Measurements from ENCODE around the gene DPP6. TPM values are rescaled to one million over a fixed set of nuclear protein-coding genes. Genes with fewer than 3 reads are reported as not detected.

DPP6 gene
- polyA plus RNA-seq, 2 of the 4 experiments (the other 2 are of a cell fraction): not detected

- no peak overlapping the region for H3K4me2 ChIP-seq
- ChIA-PET CTCF (interaction anchor here (1.1 to 5.3 kb wide), 7 partner anchors 8 to 852 kb away, joined by 5 to 49 read pairs (median 23); no protein-coding TSS in a partner anchor), POLR2A (interaction anchor here (0.5 kb wide), 1 partner anchor 9 kb away, joined by 6 read pairs; no protein-coding TSS in a partner anchor)
- ATAC-seq: no peak
- DNase-seq (ENCODE audit: low read depth in 1 of 2, low spot score in 1 of 2): no peak
- H3K4me1 ChIP-seq: no peaks in the 10 kb centered on the region
- FAIRE-seq: no peak
- 100% methylated on average over 1 of the region's 4 CpGs for WGBS (ENCODE audit: missing lambda C conversion rate)
- TF ChIP-seq EHMT2 (IDR thresholded peaks at IDR 0.05; ENCODE audit: low read depth): no peak
- TF ChIP-seq RAD21 (conservative IDR thresholded peaks at IDR 0.05 in 1 of 2, IDR thresholded peaks at IDR 0.05 in 1 of 2): no peak
- TF ChIP-seq CEBPB (IDR thresholded peaks at IDR 0.05): no peak
- no peak for TF ChIP-seq FOXS1 (CRISPR knock-in tag; IDR thresholded peaks at IDR 0.05)
- TF ChIP-seq GATA3 (IDR thresholded peaks at IDR 0.05; ENCODE audit: borderline replicate concordance): no peak
- TF ChIP-seq PBX3 (IDR thresholded peaks at IDR 0.05): no peak
- no peak for TF ChIP-seq E2F6 (IDR thresholded peaks at IDR 0.05; ENCODE audit: borderline replicate concordance, low read depth)
- TF ChIP-seq ZNF302 (CRISPR knock-in tag; IDR thresholded peaks at IDR 0.05): no peak
- TF ChIP-seq MAZ (IDR thresholded peaks at IDR 0.05; ENCODE audit: borderline replicate concordance, low read depth, low read length): no peak
- no peak for TF ChIP-seq TFCP2L1 (CRISPR knock-in tag; IDR thresholded peaks at IDR 0.05)
- TF ChIP-seq MAFK (IDR thresholded peaks at IDR 0.05; ENCODE audit: partially characterized antibody): no peak
- no peak for TF ChIP-seq EHF (CRISPR knock-in tag; IDR thresholded peaks at IDR 0.05)
- no peak for TF ChIP-seq CBX8 (IDR thresholded peaks at IDR 0.05)
- no peak for TF ChIP-seq HMGXB4 (CRISPR knock-in tag; IDR thresholded peaks at IDR 0.05; ENCODE audit: borderline replicate concordance)
- no peak for TF ChIP-seq POLR2AphosphoS2 (conservative IDR thresholded peaks at IDR 0.05; ENCODE audit: low read length)
- no peak for TF ChIP-seq RARB (CRISPR knock-in tag; IDR thresholded peaks at IDR 0.05)
- peaks cover 9% of the 10 kb centered on the region; the same call in 2 of the 3 replicates for H3K9me3 ChIP-seq
- no peak overlapping the region for H3K27ac ChIP-seq
- no peak overlapping the region for H3K4me3 ChIP-seq
These were observed 863.4 kb downstream of the DPP6 start for GRCh38 chr7:154915600-154915999.

GRCh38 chr7:154916381-154916780, 864.2 kb downstream of the DPP6 start:
- CTCF ChIA-PET: interaction anchor here (0.9 to 4.8 kb wide), 4 partner anchors 11 to 217 kb away, joined by 3 to 49 read pairs (median 22); no protein-coding TSS in a partner anchor
- no peak for FAIRE-seq

More at GRCh38 chr7:154916381-154916780, 864.2 kb downstream of the DPP6 start:
- ATAC-seq (no peak), DNase-seq (ENCODE audit: low read depth in 1 of 2, low spot score in 1 of 2) (no peak)
- Histone ChIP-seq H3K4me1 (no peaks in the 10 kb centered on the region), H3K4me2 (no peak overlapping the region), H3K4me3 (no peak overlapping the region), H3K9me3 (peaks cover 3% of the 10 kb centered on the region; the same call in 1 of the 3 replicates), H3K27ac (no peak overlapping the region)
- 53% methylated on average over 12 of the region's 14 CpGs for WGBS (ENCODE audit: missing lambda C conversion rate)
- POLR2A ChIA-PET: no interaction called here
- TF ChIP-seq HEYL (CRISPR knock-in tag; IDR thresholded peaks at IDR 0.05) (no peak), HES2 (IDR thresholded peaks at IDR 0.05) (no peak), RARB (CRISPR knock-in tag; IDR thresholded peaks at IDR 0.05) (no peak), E2F6 (IDR thresholded peaks at IDR 0.05; ENCODE audit: borderline replicate concordance, low read depth) (no peak), HOXB13 (CRISPR knock-in tag; IDR thresholded peaks at IDR 0.05; ENCODE audit: low read depth) (no peak)
